GM20431 (cell line): ENCODE measurements around the gene NR6A1.

Experiments used
- in situ Hi-C: fragments of 300-500 bp; cut with MseI, MboI; formaldehyde crosslinking; loops from one replicate; pipeline ENCODE4 v1.15.0; 2020; ENCODE audit warnings: low sequenced_read_pairs; ENCODE audit not compliant: unreplicated experiment

The NR6A1 gene

GRCh38 chr9:124626276-124626675 is 144.8 kb downstream of the NR6A1 start:
- in situ Hi-C loops, result no loop called here

GRCh38 chr9:124625087-124625486 is 146.0 kb downstream of the NR6A1 start:
- in situ Hi-C loops, result no loop called here

DNA sequence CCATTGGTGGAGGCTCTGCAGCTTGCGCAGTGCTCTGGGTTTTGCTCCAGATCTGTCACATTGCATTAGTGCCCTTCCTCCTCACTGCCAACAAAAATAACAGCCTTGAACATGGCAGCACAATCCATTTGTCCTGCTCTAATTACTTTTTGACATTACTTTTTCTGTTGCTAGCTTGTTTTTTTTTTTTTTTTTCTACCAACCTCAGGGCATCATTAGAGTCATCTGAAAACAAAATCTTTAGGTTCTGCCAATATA is 146.4 kb downstream of the NR6A1 start:
- in situ Hi-C loops, result no loop called here

DNA sequence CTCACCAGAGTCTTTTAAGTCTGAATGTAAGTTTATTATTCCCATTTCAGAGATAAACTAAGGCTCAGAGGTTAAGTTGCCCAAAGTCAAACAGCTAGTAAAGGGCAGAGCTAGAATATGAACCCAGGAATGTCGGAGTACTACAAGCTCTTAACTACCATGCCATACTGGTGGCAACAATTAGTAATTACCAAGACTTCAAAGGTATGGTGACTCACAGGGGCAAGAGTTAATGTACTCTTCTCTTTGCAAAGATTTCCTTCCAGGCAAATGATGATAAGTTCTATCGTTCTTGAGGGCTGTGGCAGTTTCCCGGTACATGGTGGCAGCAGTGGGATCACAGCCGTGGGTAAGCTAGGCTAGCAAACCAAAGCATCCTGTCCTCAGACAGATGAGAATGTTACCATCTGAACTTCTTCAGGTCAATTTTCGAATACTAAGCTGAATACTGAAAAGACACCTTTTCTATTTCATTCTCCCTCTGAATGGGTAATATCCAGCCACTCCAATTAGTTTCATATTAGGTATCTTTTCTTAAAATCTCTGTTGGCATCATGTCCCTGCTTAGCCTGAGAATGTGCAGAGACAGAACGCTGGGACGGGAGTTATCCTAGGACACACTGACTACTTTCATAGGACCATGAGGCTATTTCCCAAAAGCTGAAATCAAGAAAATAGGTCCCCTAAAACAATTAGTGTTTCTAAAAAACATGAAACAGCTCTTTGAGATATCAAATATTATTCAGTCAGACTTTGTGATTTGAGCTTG is 147.0 kb downstream of the NR6A1 start:
- in situ Hi-C loops, result no loop called here

DNA sequence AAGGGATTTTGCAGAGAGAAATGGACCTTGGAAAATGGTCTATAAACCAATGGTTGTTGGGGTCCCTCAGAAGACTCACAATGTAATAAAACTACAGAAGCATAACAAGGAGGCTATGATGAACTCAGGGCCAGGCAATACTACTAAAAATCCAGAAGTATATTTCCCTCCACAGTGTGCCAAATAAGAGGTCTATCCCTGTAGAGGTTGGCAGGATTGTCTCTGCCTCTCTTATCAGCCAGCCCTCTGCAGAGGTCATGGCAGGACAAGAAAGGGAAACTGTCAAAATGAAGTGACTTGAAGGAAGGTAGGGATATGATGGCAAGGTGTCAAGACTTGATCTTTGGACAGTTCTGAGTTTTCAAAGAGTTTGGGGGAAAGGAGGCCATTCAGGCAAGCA is 148.2 kb downstream of the NR6A1 start:
- in situ Hi-C loops, result no loop called here

DNA sequence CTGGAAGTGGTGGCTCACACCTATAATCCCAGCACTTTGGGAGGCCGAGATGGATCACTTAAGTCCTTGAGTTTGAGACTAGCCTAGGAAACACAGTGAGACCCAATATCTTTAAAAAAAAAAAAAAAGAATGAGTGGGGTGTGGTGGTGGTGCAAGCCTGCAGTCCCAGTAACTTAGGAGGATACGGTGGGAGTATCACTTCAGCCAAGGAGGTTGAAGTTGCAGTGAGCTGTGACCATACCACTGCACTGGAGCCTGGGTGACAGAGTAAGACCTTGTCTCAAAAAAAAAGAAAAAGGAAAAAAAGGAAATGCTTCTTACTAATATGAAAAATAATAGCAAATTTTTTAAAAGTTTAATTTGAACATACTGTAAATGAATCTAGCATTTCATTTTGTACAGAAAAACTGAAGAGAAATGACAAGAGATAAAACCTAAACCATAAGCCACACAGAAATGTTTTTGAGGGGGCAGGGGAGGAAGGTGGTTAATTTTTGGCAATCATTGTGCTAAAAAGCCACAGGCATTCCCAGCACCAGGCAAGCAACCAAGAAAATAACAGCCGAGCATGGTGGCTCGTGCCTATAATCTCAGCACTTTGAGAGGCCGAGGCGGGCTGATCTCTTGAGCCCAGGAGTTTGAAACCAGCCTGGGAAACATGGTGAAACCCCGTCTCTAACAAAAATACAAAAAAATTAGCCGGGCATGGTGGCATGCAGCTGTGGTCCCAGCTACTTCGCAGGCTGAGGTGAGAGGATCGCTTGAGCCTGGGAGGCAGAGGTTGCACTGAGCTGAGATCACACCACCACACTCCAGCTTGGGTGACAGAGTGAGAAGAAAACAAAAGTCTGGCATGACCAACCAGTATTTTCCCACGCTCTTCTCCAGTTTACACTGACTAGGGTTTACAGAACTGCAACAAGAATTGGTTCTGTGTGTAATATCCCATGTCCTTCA is 149.5 kb downstream of the NR6A1 start:
- in situ Hi-C loops, result no loop called here

GRCh38 chr9:124618476-124618875 is 152.6 kb downstream of the NR6A1 start:
- in situ Hi-C loops, result loop anchor here (5.0 kb wide), 1 partner anchor 89 kb away; no protein-coding TSS in a partner anchor

DNA sequence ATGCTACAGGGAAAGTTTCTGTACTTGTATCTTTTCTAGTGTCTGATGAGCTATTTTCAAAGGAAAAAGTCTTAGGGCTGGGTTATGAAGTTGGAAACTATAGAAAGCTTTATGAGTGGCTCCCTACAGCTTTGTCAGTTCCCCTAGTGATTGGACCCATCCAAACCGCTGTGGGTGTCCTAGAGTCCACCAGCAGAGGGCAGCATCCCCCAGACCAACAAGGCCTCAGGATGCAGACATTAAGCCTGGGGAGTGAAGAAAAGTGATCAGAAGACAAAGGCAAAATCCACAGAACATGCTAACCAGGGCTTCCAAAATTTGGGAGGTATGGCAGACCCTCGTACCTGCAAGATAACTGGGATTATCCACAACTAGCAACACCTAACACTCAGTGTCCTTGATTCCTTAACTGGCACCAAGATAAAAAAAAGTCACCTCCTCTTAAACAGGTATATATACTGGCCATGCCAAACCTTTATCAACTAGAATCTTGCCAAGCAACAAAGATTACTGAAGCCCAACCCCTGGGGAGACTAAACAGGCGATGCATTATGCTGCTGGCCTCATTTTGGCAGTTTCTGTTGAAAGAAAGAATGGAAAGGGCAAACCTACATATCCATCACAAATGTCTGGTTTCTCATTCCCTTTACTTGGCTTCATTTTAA is 153.5 kb downstream of the NR6A1 start:
- in situ Hi-C loops, result loop anchor here (5.0 kb wide), 1 partner anchor 90 kb away; no protein-coding TSS in a partner anchor

DNA sequence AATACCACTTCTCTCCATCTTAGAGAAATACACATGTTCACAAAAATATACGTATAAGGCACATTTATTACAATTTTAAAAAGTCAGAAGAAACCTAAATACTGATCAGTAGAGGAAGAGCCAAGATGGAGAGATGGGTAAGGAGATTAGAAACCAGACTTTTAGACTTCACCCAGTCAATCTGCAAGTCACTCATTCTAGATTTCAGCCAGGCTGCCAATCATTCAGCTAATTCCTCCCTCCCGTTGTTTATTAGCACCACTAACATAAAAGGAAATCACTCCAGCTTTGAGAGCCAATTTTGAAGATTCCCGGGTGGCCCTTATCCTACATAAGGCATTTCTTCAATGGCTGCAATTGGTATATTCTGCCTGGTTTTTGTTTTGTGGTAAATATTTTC is 154.2 kb downstream of the NR6A1 start:
- in situ Hi-C loops, result loop anchor here (5.0 kb wide), 1 partner anchor 90 kb away; no protein-coding TSS in a partner anchor

- in situ Hi-C loops, result loop anchor here (5.0 kb wide), 1 partner anchor 91 kb away; no protein-coding TSS in a partner anchor
These were observed 155.3 kb downstream of the NR6A1 start for GRCh38 chr9:124615840-124616239.

- in situ Hi-C loops, result loop anchor here (5.0 kb wide), 1 partner anchor 92 kb away; no protein-coding TSS in a partner anchor
These were observed 155.9 kb downstream of the NR6A1 start for GRCh38 chr9:124615100-124615742.

GRCh38 chr9:124613849-124614248 is 157.3 kb downstream of the NR6A1 start:
- in situ Hi-C loops, result no loop called here

- in situ Hi-C loops, result no loop called here
These were observed 160.0 kb downstream of the NR6A1 start for GRCh38 chr9:124611106-124611505.

DNA sequence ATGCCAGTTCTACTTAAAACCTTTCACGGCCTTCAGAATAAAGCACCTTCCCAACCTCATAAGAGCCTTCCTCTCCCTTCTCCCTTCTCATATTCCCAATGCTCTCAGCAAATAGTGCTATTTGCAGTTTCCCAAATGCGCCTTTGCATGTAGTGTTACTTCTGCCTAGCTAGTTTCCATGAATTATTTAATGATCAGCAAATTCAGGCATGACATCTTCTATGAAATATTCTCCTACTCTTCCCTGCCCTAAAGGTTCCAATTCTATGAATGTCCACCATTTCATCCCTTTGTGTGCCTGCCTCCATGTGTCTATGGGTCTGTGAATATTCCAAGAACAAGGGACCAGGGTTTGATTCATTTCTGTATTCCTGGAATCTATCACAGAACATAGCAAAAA is 165.1 kb downstream of the NR6A1 start:
- in situ Hi-C loops, result no loop called here

- in situ Hi-C loops, result no loop called here
These were observed 165.9 kb downstream of the NR6A1 start for GRCh38 chr9:124605258-124605657.

GRCh38 chr9:124602632-124603031 is 168.5 kb downstream of the NR6A1 start:
- in situ Hi-C loops, result no loop called here

DNA sequence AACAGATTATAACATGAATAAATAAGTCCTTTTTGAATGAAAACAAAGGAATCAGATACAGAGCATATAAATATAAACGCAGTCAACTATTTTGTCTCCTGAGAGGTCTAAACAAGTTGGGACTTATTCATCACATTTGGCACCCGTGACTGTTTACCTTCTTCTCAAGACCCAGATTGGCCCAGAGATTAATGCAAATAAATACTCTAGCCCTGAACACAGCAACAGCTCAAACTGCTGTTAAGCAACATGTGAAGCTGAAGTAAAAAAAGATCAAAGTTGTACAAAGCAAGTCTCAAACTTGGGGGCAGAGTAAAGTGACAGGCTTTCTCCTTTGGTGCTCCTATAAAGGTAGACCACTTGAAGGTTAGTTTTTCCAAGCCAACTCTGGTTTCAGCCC is 168.9 kb downstream of the NR6A1 start:
- in situ Hi-C loops, result no loop called here

- in situ Hi-C loops, result no loop called here
These were observed 170.7 kb downstream of the NR6A1 start for GRCh38 chr9:124600407-124600806.

- in situ Hi-C loops, result no loop called here
These were observed 171.9 kb downstream of the NR6A1 start for GRCh38 chr9:124599121-124599795.

DNA sequence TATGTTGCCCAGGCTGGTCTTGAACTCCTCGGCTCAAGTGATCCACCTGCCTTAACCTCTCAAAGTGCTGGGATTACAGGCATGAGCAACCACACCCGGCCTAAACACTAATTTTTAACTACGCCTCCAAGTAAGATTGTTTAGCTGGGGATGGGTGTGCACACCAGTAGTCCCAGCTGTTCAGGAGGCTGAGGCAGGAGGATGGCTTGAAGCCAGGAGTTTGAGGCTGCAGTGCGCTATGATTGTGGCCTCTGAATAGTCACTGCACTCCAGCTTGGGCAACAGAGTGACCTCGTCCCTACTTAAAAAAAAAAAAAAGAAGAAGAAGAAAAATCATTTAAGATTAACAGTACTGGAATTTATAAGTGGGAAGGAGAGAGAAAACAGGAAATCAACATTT is 173.1 kb downstream of the NR6A1 start:
- in situ Hi-C loops, result no loop called here
